PC-9 (cell line): ENCODE data around the gene PDIA6.

Source experiments
- EZH2 ChIP-seq: fragments of 200-600 bp; sonication (generic); IDR thresholded peaks from 2 replicates; pipeline ENCODE4 v1.8.0; 2017; ENCODE audit warnings: antibody characterized with exemption, low read depth
- TF ChIP-seq, protein P1 (sequence below): fragments of 200-600 bp; sonication (generic); conservative IDR thresholded peaks from 2 replicates; pipeline ENCODE4 v1.6.1; 2017; ENCODE audit warnings: mixed run types, antibody characterized with exemption, mild to moderate bottlenecking, moderate library complexity

DNA sequence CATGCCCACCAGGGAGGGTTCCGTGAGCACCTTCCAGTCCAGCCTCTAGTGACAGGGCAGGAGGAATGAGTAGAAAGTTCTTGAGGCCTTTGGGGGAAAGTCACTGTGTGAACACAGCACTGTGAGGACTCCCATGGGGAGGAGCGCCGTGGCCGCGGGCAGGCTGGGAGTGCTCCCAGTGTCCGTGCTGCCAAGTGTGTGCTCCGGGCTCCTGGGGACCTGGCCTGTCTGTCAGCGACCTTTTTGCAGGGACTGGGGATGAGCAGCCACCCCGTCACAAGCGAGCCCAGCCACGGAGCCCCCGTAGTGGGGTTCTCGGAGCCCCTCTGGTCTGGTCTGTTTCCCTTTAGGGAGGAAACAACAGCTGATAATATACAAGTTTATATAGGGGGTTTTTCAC lies 36.8 kb downstream of the PDIA6 start:
- TF ChIP-seq, protein P1, sequence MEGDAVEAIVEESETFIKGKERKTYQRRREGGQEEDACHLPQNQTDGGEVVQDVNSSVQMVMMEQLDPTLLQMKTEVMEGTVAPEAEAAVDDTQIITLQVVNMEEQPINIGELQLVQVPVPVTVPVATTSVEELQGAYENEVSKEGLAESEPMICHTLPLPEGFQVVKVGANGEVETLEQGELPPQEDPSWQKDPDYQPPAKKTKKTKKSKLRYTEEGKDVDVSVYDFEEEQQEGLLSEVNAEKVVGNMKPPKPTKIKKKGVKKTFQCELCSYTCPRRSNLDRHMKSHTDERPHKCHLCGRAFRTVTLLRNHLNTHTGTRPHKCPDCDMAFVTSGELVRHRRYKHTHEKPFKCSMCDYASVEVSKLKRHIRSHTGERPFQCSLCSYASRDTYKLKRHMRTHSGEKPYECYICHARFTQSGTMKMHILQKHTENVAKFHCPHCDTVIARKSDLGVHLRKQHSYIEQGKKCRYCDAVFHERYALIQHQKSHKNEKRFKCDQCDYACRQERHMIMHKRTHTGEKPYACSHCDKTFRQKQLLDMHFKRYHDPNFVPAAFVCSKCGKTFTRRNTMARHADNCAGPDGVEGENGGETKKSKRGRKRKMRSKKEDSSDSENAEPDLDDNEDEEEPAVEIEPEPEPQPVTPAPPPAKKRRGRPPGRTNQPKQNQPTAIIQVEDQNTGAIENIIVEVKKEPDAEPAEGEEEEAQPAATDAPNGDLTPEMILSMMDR = no peak
- TF ChIP-seq EZH2 = no peak
